PC-3 (cell line): Measurements from ENCODE around the gene SRGAP1. TPM values are rescaled to one million over a fixed set of nuclear protein-coding genes. Genes with fewer than 3 reads are reported as not detected.

Experiments used
- ATAC-seq: fragments of 200-7000 bp; cut with Tn5 transposase; 2 replicates; pipeline ENCODE4 v1.9.1; 2020; ENCODE audit warnings: mild to moderate bottlenecking, moderate library complexity
- BruUV-seq: library from RNA; stranded (reverse); fragments of 400-500 nt; replicated peaks from 2 replicates; lab custom pipeline; 2021; lab: Mats Ljungman, UMichigan
- CTCF ChIA-PET: fragments of 300-600 bp; sonication (Branson Sonifier 250); formaldehyde crosslinking; loops from one replicate; lab custom pipeline; 2022; ENCODE audit warnings: antibody characterized with exemption; lab: Charles Lee
- POLR2A ChIA-PET: fragments of 300-600 bp; sonication (Branson Sonifier 250); formaldehyde crosslinking; loops from one replicate; lab custom pipeline; 2022; ENCODE audit warnings: antibody characterized with exemption; ENCODE audit not compliant: unreplicated experiment; lab: Charles Lee
- DNase-seq: peaks from one replicate; pipeline ENCODE4 v3.0.0-alpha.2; 2015
- H2AFZ ChIP-seq: fragments of 300-600 bp; sonication (generic); 2 replicates; pipeline ENCODE4 v1.6.0; 2016; ENCODE audit warnings: antibody characterized with exemption, low read length
- H3F3A ChIP-seq: fragments of 300-600 bp; sonication (generic); one replicate; pipeline ENCODE4 v1.6.0; 2017; ENCODE audit warnings: antibody characterized with exemption, low read length, control low read depth, mild to moderate bottlenecking; ENCODE audit not compliant: unreplicated experiment
- H3K27ac ChIP-seq: fragments of 300-600 bp; sonication (generic); 2 replicates; pipeline ENCODE4 v1.5.1; 2016; ENCODE audit warnings: mild to moderate bottlenecking, low read length
- H3K27me3 ChIP-seq: fragments of 300-600 bp; sonication (generic); 2 replicates; pipeline ENCODE4 v1.6.1; 2016; ENCODE audit warnings: low read length, mixed read lengths
- H3K36me3 ChIP-seq: fragments of 300-600 bp; sonication (generic); 2 replicates; pipeline ENCODE4 v1.6.1; 2016; ENCODE audit warnings: low read depth, mixed run types, low read length, mixed read lengths
- H3K4me1 ChIP-seq: fragments of 300-600 bp; sonication (generic); 2 replicates; pipeline ENCODE4 v1.5.1; 2016; ENCODE audit warnings: low read length; ENCODE audit not compliant: insufficient read depth
- H3K4me2 ChIP-seq: fragments of 300-600 bp; sonication (generic); 2 replicates; pipeline ENCODE4 v1.6.0; 2016; ENCODE audit warnings: low read length
- H3K4me3 ChIP-seq: fragments of 300-600 bp; sonication (generic); 2 replicates; pipeline ENCODE4 v1.5.1; 2016; ENCODE audit warnings: mild to moderate bottlenecking, low read length, mixed read lengths
- H3K79me2 ChIP-seq: fragments of 300-600 bp; sonication (generic); 2 replicates; pipeline ENCODE4 v1.6.1; 2017; ENCODE audit warnings: low read length, mixed read lengths
- H3K9ac ChIP-seq: fragments of 300-600 bp; sonication (generic); 2 replicates; pipeline ENCODE4 v1.6.0; 2016; ENCODE audit warnings: mild to moderate bottlenecking, low read length
- H3K9me2 ChIP-seq: fragments of 300-600 bp; sonication (generic); replicated peaks from 2 replicates; pipeline ENCODE4 v1.6.1; 2016; ENCODE audit warnings: mixed run types, low read length, mixed read lengths
- H3K9me3 ChIP-seq: fragments of 300-600 bp; sonication (generic); 2 replicates; pipeline ENCODE4 v1.6.1; 2016; ENCODE audit warnings: low read length, mixed read lengths
- H4K20me1 ChIP-seq: fragments of 300-600 bp; sonication (generic); 2 replicates; pipeline ENCODE4 v1.6.1; 2016; ENCODE audit warnings: low read length, mixed read lengths
- CTCF ChIP-seq: fragments of 300-600 bp; sonication (generic); conservative IDR thresholded peaks from 2 replicates; pipeline ENCODE4 v1.5.1; 2017; ENCODE audit warnings: antibody characterized with exemption, low read depth, mild to moderate bottlenecking, low read length
- EZH2 ChIP-seq: fragments of 300-600 bp; sonication (generic); IDR thresholded peaks from one replicate; pipeline ENCODE4 v1.6.1; 2017; ENCODE audit warnings: antibody characterized with exemption, mild to moderate bottlenecking, low read length; ENCODE audit not compliant: unreplicated experiment
- EZH2phosphoT487 ChIP-seq: fragments of 300-600 bp; sonication (generic); IDR thresholded peaks from 2 replicates; pipeline ENCODE4 v1.6.1; 2018; ENCODE audit warnings: mild to moderate bottlenecking, antibody characterized with exemption, low read length, borderline replicate concordance
- intact Hi-C: fragments of 100-400 bp; cut with micrococcal nuclease; formaldehyde crosslinking; loops from 2 replicates; pipeline ENCODE4 v1.9.0; 2023
- total RNA-seq: library from RNA; depleted of rRNA; stranded (reverse); fragments of >200 nt; gene quantifications from 2 replicates; pipeline ENCODE4 v1.2.3, GENCODE V29; 2014

Gene SRGAP1
- total RNA-seq, 1 experiment from 2014 or later, result 11.0 TPM

- no peak for DNase-seq
- Histone ChIP-seq H3K4me1 (peaks cover 8% of the 10 kb centered on the region), H4K20me1 (no peaks in the 10 kb centered on the region), H3F3A (no peaks in the 10 kb centered on the region), H3K27me3 (no peaks in the 10 kb centered on the region), H3K9me3 (0 out of 2 replicates have a peak, but pooled peaks cover 5% of the 10 kb centered on the region), H2AFZ (no peak overlapping the region), H3K79me2 (no peaks in the 10 kb centered on the region), H3K4me3 (no peak overlapping the region), H3K36me3 (no peaks in the 10 kb centered on the region), H3K4me2 (no peak overlapping the region), H3K9me2 (no peaks in the 10 kb centered on the region), H3K27ac (no peak overlapping the region), H3K9ac (no peak overlapping the region)
- intact Hi-C loops, result no loop called here
- no peak for TF ChIP-seq EZH2phosphoT487
- no peak for TF ChIP-seq CTCF
- no TSS peak for BruUV-seq
- POLR2A ChIA-PET, result no interaction called here
- no peak for ATAC-seq
- CTCF ChIA-PET, result no interaction called here
These were observed 24.1 kb upstream of the SRGAP1 start for GRCh38 chr12:63820427-63820826.

GRCh38 chr12:63821781-63822251 is 22.7 kb upstream of the SRGAP1 start:
- BruUV-seq, result no TSS peak
- Histone ChIP-seq H3K27me3 (no peaks in the 10 kb centered on the region), H3K9ac (no peak overlapping the region), H3K27ac (no peak overlapping the region), H3K4me2 (no peak overlapping the region), H3K79me2 (no peaks in the 10 kb centered on the region), H2AFZ (no peak overlapping the region), H3K36me3 (no peaks in the 10 kb centered on the region), H3K9me2 (no peaks in the 10 kb centered on the region), H3K4me1 (no peaks in the 10 kb centered on the region), H3K4me3 (no peak overlapping the region), H3F3A (no peaks in the 10 kb centered on the region), H3K9me3 (0 out of 2 replicates have a peak, but pooled peaks cover 5% of the 10 kb centered on the region), H4K20me1 (no peaks in the 10 kb centered on the region)
- DNase-seq, result no peak
- POLR2A ChIA-PET, result no interaction called here
- no peak for TF ChIP-seq CTCF
- no peak for TF ChIP-seq EZH2
- TF ChIP-seq EZH2phosphoT487, result no peak
- CTCF ChIA-PET, result interaction anchor here (0.6 kb wide), 1 partner anchor 856 kb away, joined by 9 read pairs; no protein-coding TSS in a partner anchor
- intact Hi-C loops, result no loop called here
- no peak for ATAC-seq

GRCh38 chr12:63822352-63822751 is 22.1 kb upstream of the SRGAP1 start:
- ATAC-seq (no peak), DNase-seq (no peak)
- Histone ChIP-seq H4K20me1 (no peaks in the 10 kb centered on the region), H3K27ac (no peak overlapping the region), H3K9me3 (0 out of 2 replicates have a peak, but pooled peaks cover 5% of the 10 kb centered on the region), H3K36me3 (no peaks in the 10 kb centered on the region), H3K79me2 (no peaks in the 10 kb centered on the region), H3K4me3 (no peak overlapping the region), H2AFZ (no peak overlapping the region), H3K27me3 (no peaks in the 10 kb centered on the region), H3K4me2 (no peak overlapping the region), H3K9me2 (no peaks in the 10 kb centered on the region), H3F3A (no peaks in the 10 kb centered on the region), H3K9ac (no peak overlapping the region), H3K4me1 (no peaks in the 10 kb centered on the region)
- intact Hi-C loops, result no loop called here
- ChIA-PET POLR2A (no interaction called here), CTCF (interaction anchor here (0.6 kb wide), 1 partner anchor 857 kb away, joined by 9 read pairs; no protein-coding TSS in a partner anchor)
- no TSS peak for BruUV-seq
- TF ChIP-seq EZH2phosphoT487, result no peak
- TF ChIP-seq CTCF, result no peak
- no peak for TF ChIP-seq EZH2
